ENCODE data around the gene DDIT3.

DDIT3 gene

GRCh38 chr12:57498571-57498970 is 21.7 kb downstream of the DDIT3 start:
- TF ChIP-seq, protein P1, sequence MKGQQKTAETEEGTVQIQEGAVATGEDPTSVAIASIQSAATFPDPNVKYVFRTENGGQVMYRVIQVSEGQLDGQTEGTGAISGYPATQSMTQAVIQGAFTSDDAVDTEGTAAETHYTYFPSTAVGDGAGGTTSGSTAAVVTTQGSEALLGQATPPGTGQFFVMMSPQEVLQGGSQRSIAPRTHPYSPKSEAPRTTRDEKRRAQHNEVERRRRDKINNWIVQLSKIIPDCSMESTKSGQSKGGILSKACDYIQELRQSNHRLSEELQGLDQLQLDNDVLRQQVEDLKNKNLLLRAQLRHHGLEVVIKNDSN (IDR thresholded peaks at IDR 0.05), result no peak
- no peak for TF ChIP-seq EGR1 (IDR thresholded peaks at IDR 0.05)
- TF ChIP-seq FOXM1 (IDR thresholded peaks at IDR 0.05; ENCODE audit: borderline replicate concordance, low read depth), result no peak
- TF ChIP-seq YY1 (IDR thresholded peaks at IDR 0.05; ENCODE audit: low read depth), result no peak
- no peak for TF ChIP-seq ZBTB7A (IDR thresholded peaks at IDR 0.05; ENCODE audit: low read depth)
- TF ChIP-seq CEBPB (IDR thresholded peaks at IDR 0.05), result no peak
- TF ChIP-seq EP300 (IDR thresholded peaks at IDR 0.05; ENCODE audit: borderline replicate concordance), result no peak
- no peak for TF ChIP-seq RAD21 (IDR thresholded peaks at IDR 0.05; ENCODE audit: low read depth)
- TF ChIP-seq TAF1 (IDR thresholded peaks at IDR 0.05; ENCODE audit: low read depth), result no peak
- no peak for TF ChIP-seq TCF12 (IDR thresholded peaks at IDR 0.05; ENCODE audit: low read depth)
- no peak for TF ChIP-seq CREB1 (IDR thresholded peaks at IDR 0.05; ENCODE audit: low read depth)
- no peak for TF ChIP-seq TEAD4 (IDR thresholded peaks at IDR 0.05)
- TF ChIP-seq NFIC (IDR thresholded peaks at IDR 0.05), result no peak
- TF ChIP-seq, protein P2, sequence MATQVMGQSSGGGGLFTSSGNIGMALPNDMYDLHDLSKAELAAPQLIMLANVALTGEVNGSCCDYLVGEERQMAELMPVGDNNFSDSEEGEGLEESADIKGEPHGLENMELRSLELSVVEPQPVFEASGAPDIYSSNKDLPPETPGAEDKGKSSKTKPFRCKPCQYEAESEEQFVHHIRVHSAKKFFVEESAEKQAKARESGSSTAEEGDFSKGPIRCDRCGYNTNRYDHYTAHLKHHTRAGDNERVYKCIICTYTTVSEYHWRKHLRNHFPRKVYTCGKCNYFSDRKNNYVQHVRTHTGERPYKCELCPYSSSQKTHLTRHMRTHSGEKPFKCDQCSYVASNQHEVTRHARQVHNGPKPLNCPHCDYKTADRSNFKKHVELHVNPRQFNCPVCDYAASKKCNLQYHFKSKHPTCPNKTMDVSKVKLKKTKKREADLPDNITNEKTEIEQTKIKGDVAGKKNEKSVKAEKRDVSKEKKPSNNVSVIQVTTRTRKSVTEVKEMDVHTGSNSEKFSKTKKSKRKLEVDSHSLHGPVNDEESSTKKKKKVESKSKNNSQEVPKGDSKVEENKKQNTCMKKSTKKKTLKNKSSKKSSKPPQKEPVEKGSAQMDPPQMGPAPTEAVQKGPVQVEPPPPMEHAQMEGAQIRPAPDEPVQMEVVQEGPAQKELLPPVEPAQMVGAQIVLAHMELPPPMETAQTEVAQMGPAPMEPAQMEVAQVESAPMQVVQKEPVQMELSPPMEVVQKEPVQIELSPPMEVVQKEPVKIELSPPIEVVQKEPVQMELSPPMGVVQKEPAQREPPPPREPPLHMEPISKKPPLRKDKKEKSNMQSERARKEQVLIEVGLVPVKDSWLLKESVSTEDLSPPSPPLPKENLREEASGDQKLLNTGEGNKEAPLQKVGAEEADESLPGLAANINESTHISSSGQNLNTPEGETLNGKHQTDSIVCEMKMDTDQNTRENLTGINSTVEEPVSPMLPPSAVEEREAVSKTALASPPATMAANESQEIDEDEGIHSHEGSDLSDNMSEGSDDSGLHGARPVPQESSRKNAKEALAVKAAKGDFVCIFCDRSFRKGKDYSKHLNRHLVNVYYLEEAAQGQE (IDR thresholded peaks at IDR 0.05; ENCODE audit: low read depth), result no peak
- TF ChIP-seq, protein P3, sequence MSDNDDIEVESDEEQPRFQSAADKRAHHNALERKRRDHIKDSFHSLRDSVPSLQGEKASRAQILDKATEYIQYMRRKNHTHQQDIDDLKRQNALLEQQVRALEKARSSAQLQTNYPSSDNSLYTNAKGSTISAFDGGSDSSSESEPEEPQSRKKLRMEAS (IDR thresholded peaks at IDR 0.05), result no peak

DNA sequence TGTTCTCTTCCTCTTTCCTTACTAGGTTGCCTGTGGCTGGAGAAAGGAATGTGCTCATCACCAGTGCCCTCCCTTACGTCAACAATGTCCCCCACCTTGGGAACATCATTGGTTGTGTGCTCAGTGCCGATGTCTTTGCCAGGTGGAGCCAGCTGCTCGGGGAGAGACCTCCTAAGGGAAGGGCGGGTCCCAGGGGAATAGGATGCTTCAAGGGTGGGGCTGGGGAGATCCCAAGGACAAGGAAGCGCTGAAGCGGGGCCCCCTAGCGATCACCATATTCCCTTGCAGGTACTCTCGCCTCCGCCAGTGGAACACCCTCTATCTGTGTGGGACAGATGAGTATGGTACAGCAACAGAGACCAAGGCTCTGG is 22.2 kb downstream of the DDIT3 start:
- TF ChIP-seq EGR1 (IDR thresholded peaks at IDR 0.05), result no peak
- TF ChIP-seq, protein P3 (IDR thresholded peaks at IDR 0.05), result no peak
- TF ChIP-seq CEBPB (IDR thresholded peaks at IDR 0.05), result no peak
- no peak for TF ChIP-seq FOXM1 (IDR thresholded peaks at IDR 0.05; ENCODE audit: borderline replicate concordance, low read depth)

DNA sequence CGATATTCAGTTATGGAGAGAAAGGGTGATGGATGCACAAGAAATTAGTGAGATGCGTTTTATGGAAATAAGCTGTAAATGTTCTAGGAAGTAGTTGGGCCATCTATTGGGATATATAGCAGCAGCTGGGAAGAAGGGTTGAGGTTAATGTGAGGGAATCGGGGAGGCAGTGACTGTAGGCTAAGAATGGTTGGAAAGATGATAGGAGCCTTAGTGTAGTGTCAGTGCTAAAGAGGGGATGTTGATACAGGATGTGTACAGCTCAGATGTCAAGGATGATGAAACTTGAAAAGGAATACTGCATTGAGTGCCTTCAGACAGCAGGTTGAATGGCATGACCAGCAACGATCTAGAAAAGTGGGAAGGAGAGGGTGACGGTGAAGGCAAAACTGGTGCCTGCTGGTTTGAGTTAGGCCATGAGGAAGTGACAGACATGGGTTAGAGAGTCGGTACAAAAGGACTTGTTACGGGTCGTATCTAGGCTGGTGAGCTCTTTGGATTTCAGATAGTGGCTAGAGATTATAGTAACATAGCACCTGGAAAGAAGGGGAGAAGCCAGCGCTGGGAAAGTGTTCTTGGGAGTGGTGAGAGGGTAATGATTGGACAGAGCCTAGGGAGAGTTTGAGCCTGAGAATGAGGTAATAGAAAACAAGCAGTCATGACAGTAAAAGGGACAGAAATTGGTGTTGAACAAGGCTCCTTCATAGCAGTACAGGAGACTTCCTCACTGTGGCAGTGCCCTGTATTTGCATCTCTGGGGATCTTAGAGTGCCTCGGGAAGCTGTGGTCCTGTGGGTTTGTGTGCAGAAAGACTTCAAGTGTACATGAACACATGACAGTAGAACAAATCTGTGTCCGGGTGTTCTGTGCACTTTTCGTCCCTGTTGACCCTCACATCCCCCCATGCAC is 22.8 kb downstream of the DDIT3 start:
- TF ChIP-seq YY1 (IDR thresholded peaks at IDR 0.05; ENCODE audit: low read depth) (no peak), CEBPB (IDR thresholded peaks at IDR 0.05) (no peak), TAF1 (IDR thresholded peaks at IDR 0.05; ENCODE audit: low read depth) (no peak), EP300 (IDR thresholded peaks at IDR 0.05; ENCODE audit: borderline replicate concordance) (no peak), ZBTB7A (IDR thresholded peaks at IDR 0.05; ENCODE audit: low read depth) (no peak), CREB1 (IDR thresholded peaks at IDR 0.05; ENCODE audit: low read depth) (no peak), FOXM1 (IDR thresholded peaks at IDR 0.05; ENCODE audit: borderline replicate concordance, low read depth) (no peak), NFIC (IDR thresholded peaks at IDR 0.05) (no peak), TEAD4 (IDR thresholded peaks at IDR 0.05) (no peak), RAD21 (IDR thresholded peaks at IDR 0.05; ENCODE audit: low read depth) (no peak)
- TF ChIP-seq, protein P1 (IDR thresholded peaks at IDR 0.05), result no peak
- TF ChIP-seq, protein P3 (IDR thresholded peaks at IDR 0.05), result no peak
- TF ChIP-seq, protein P2 (IDR thresholded peaks at IDR 0.05; ENCODE audit: low read depth), result no peak

DNA sequence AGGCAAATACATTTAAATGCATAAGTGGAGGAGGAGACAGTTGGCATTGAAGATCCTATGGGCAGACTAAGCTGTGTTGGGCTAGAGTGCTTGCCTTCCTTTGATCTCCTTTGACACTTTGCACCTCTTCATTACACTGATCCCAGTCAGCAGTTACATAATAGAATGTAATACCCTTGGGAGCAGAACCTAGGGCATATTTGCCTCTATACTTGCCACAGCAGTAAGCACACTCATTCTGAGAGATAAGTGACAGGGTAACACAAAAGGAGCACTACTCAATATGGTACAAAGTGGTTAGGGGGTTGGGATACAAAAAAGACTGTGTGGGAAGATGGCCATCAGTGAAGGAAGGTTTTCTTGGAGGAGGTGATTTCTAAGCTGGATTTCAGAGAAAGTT is 23.5 kb downstream of the DDIT3 start:
- TF ChIP-seq, protein P2 (IDR thresholded peaks at IDR 0.05; ENCODE audit: low read depth), result no peak
- TF ChIP-seq NFIC (IDR thresholded peaks at IDR 0.05), result no peak
- no peak for TF ChIP-seq TEAD4 (IDR thresholded peaks at IDR 0.05)
- TF ChIP-seq RAD21 (IDR thresholded peaks at IDR 0.05; ENCODE audit: low read depth), result no peak
- TF ChIP-seq FOXM1 (IDR thresholded peaks at IDR 0.05; ENCODE audit: borderline replicate concordance, low read depth), result no peak
- TF ChIP-seq EP300 (IDR thresholded peaks at IDR 0.05; ENCODE audit: borderline replicate concordance), result no peak
